ENCODE results near the gene CATSPERZ. TPM values are rescaled to one million over a fixed set of nuclear protein-coding genes. Genes with fewer than 3 reads are reported as not detected.

Gene CATSPERZ
- polyA plus RNA-seq, 1 donor from 2014 or later, result not detected

GRCh38 chr11:64317961-64318765, 18.0 kb downstream of the CATSPERZ start, which contains the start of gene PRDX5:
PRDX5 (plus strand) TSS chr11:64318121; CDS start chr11:64318216, 95 bp downstream.
- Histone ChIP-seq H2AFZ (ENCODE audit: low read depth, low read length) (peak within 1 kb of the TSS; percentile 65), H3K36me3 (ENCODE audit: insufficient read depth, low read length) (no peaks in the 10 kb centered on the region), H3K27ac (ENCODE audit: low read length) (peak within 1 kb of the TSS; percentile 98), H3K9ac (ENCODE audit: low read length) (peak within 1 kb of the TSS; percentile 99), H3K9me3 (ENCODE audit: low read length) (no peaks in the 10 kb centered on the region), H3K4me2 (ENCODE audit: low read length) (peak within 1 kb of the TSS; percentile 79), H3K27me3 (ENCODE audit: insufficient read depth, low read depth, low read length) (no peaks in the 10 kb centered on the region), H3K4me3 (ENCODE audit: low read length) (peak within 1 kb of the TSS; percentile 99), H3F3A (ENCODE audit: insufficient read depth, low read length, poor library complexity, severe bottlenecking) (no peaks in the 10 kb centered on the region), H3K79me2 (replicated peaks; ENCODE audit: insufficient read depth, low read length) (peaks cover 13% of the 10 kb centered on the region), H3K9me2 (ENCODE audit: insufficient read depth, low read length) (no peaks in the 10 kb centered on the region), H4K20me1 (ENCODE audit: insufficient read depth) (no peaks in the 10 kb centered on the region)
- TF ChIP-seq MXI1 (conservative IDR thresholded peaks at IDR 0.05; ENCODE audit: poor library complexity, severe bottlenecking) (peak; percentile 39), SMC3 (conservative IDR thresholded peaks at IDR 0.05; ENCODE audit: poor library complexity) (peak; percentile 75), EZH2 (IDR thresholded peaks at IDR 0.05; ENCODE audit: borderline replicate concordance, insufficient read depth, low read length, poor library complexity, severe bottlenecking) (no peak), RAD21 (conservative IDR thresholded peaks at IDR 0.05) (peak; percentile 82), REST (IDR thresholded peaks at IDR 0.05; ENCODE audit: borderline replicate concordance) (peak; percentile 47), EP300 (conservative IDR thresholded peaks at IDR 0.05; ENCODE audit: poor library complexity, severe bottlenecking) (no peak), TAF1 (IDR thresholded peaks at IDR 0.05; ENCODE audit: low read depth) (peak; percentile 50), CTCF (IDR thresholded peaks at IDR 0.05; ENCODE audit: poor library complexity, severe bottlenecking) (peak; percentile 82), POLR2AphosphoS5 (IDR thresholded peaks at IDR 0.05) (peak; percentile 95)

DNA sequence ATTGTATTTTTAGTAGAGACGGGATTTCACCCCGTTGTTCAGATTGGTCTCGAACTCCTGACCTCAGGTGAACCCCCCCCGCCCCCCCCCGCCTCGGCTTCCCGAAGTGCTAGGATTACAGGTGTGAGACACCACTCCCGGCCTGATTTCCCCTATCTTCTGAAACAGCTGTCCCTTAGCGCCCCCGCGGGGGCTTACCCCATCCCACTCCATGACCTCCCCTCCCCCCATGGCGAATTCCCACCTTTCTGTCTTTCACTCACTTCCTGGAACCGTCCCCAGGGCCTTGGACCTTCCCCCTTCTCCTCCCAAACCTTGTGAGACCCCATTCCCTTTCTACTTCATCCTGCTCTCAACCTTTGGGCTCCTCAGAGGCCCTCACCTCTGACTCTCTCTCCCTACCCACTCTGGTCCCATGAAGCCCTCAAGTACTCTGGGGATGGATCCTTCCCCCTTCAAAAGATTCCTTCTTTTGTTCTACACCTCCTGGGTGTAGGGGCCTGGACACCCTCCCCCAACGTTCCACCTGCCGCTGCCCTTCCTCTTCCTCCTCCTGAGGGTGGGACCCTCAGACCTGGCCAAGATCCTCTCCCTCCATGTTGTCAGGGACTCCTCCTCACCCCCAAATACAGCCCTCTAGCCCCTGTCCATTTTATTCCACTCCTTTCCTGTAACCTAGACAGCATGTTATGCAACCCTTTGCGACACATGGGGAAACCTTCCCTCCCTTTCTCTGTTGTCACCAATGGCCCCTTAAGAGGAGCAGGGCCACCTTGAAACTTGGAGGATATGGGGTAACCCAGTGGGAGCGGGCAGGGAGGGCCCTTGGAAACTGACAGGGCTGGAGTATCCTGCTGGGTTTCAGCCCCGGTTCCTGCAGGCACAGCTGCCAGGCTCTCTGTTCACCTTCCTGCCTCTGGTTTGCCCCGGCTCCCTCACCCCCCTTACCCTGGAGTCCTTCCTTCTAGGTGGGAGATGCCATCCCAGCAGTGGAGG, 18.9 kb downstream of the CATSPERZ start:
- H3K9ac ChIP-seq (ENCODE audit: low read length), result peak overlapping the region; percentile 99
- TF ChIP-seq MXI1 (conservative IDR thresholded peaks at IDR 0.05; ENCODE audit: poor library complexity, severe bottlenecking), result no peak
- no peak for TF ChIP-seq POLR2AphosphoS5 (IDR thresholded peaks at IDR 0.05)
- no peak for TF ChIP-seq RAD21 (conservative IDR thresholded peaks at IDR 0.05)
- no peak for TF ChIP-seq EP300 (conservative IDR thresholded peaks at IDR 0.05; ENCODE audit: poor library complexity, severe bottlenecking)
- no peak for TF ChIP-seq EZH2 (IDR thresholded peaks at IDR 0.05; ENCODE audit: borderline replicate concordance, insufficient read depth, low read length, poor library complexity, severe bottlenecking)
- TF ChIP-seq SMC3 (conservative IDR thresholded peaks at IDR 0.05; ENCODE audit: poor library complexity), result no peak
- TF ChIP-seq REST (IDR thresholded peaks at IDR 0.05; ENCODE audit: borderline replicate concordance), result no peak
- TF ChIP-seq TAF1 (IDR thresholded peaks at IDR 0.05; ENCODE audit: low read depth), result no peak
- TF ChIP-seq CTCF (IDR thresholded peaks at IDR 0.05; ENCODE audit: poor library complexity, severe bottlenecking), result no peak
- no peaks in the 10 kb centered on the region for H3K27me3 ChIP-seq (ENCODE audit: insufficient read depth, low read depth, low read length)
- H3K9me3 ChIP-seq (ENCODE audit: low read length), result no peaks in the 10 kb centered on the region
- no peak overlapping the region for H2AFZ ChIP-seq (ENCODE audit: low read depth, low read length)
- no peaks in the 10 kb centered on the region for H3F3A ChIP-seq (ENCODE audit: insufficient read depth, low read length, poor library complexity, severe bottlenecking)
- peak overlapping the region; percentile 98 for H3K27ac ChIP-seq (ENCODE audit: low read length)
- H3K36me3 ChIP-seq (ENCODE audit: insufficient read depth, low read length), result no peaks in the 10 kb centered on the region
- H3K9me2 ChIP-seq (ENCODE audit: insufficient read depth, low read length), result no peaks in the 10 kb centered on the region
- peak overlapping the region; percentile 99 for H3K4me3 ChIP-seq (ENCODE audit: low read length)
- no peaks in the 10 kb centered on the region for H4K20me1 ChIP-seq (ENCODE audit: insufficient read depth)
- H3K79me2 ChIP-seq (replicated peaks; ENCODE audit: insufficient read depth, low read length), result peaks cover 13% of the 10 kb centered on the region
- peak overlapping the region; percentile 78 for H3K4me2 ChIP-seq (ENCODE audit: low read length)

Measured in neural cell (in vitro differentiated cells).